Left lung (tissue), 10 donors: Measurements from ENCODE around the gene ADAM10. TPM values are rescaled to one million over a fixed set of nuclear protein-coding genes. Genes with fewer than 3 reads are reported as not detected.

Source experiments
- ATAC-seq: fragments of 200-7000 bp; cut with Tn5 transposase; one replicate; pipeline ENCODE4 v1.9.1; 2020; ENCODE audit warnings: moderate library complexity
- DNase-seq, 4 donors: peaks; one replicate each; pipeline ENCODE4 v3.0.0-alpha.2; 2013 to 2020
- H3K27ac ChIP-seq, 2 donors: fragments of 200-600 bp; sonication (generic) in 1 of 2; one replicate each; pipeline versions ENCODE4 v1.5.0 to v1.8.0; 2020 to 2021
- H3K27me3 ChIP-seq, 2 donors: fragments of 200-600 bp; sonication (generic) in 1 of 2; one replicate each; pipeline versions ENCODE4 v1.5.0 to v1.8.0; 2020 to 2021
- H3K36me3 ChIP-seq, 2 donors: fragments of 200-600 bp; sonication (generic) in 1 of 2; one replicate each; pipeline versions ENCODE4 v1.5.0 to v1.8.0; 2020 to 2021
- H3K4me1 ChIP-seq, 2 donors: fragments of 200-600 bp; one replicate each; pipeline ENCODE4 v1.8.0; 2021
- H3K4me3 ChIP-seq, 2 donors: fragments of 200-600 bp; sonication (generic) in 1 of 2; one replicate each; pipeline versions ENCODE4 v1.5.0 to v1.8.0; 2020 to 2021; ENCODE audit warnings: mild to moderate bottlenecking in 1 of 2
- H3K9me3 ChIP-seq, 2 donors: fragments of 200-600 bp; sonication (generic) in 1 of 2; one replicate each; pipeline versions ENCODE4 v1.5.0 to v1.8.0; 2020 to 2021
- intact Hi-C, 2 donors: fragments of 100-400 bp; cut with DNase I; formaldehyde crosslinking; loops; one replicate each; pipeline versions ENCODE4 v1.11.2 to v1.14.2; 2022
- polyA plus RNA-seq, 6 donors: library from polyadenylated mRNA; unstranded; fragments of 120-200 nt; gene quantifications; one replicate each; pipeline ENCODE4 v1.2.1, GENCODE V29; 2013; ENCODE audit not compliant: insufficient read length in 6 of 6
- total RNA-seq, 2 donors: library from RNA; stranded (reverse); fragmentation: NEBNext Ultra II Directional; extraction: Animal tissue kit (Norgen Biotek cat#: 25700); gene quantifications; one replicate each; pipeline ENCODE4 v1.2.1, GENCODE V29; 2021
- TF ChIP-seq, protein P1 (sequence below), 2 donors: fragments of 200-600 bp; sonication (generic) in 1 of 2; IDR thresholded peaks; one replicate each; pipeline versions ENCODE4 v1.5.0 to v1.8.0; 2021; ENCODE audit warnings: antibody characterized with exemption in 2 of 2
- donor health status: DM: no; HTN: yes; CAD: no.
- donor health status: DM: no; HTN: no; CAD: no.

ADAM10 gene
- total and polyA plus RNA-seq, 8 donors, result 130 to 167 (median 156) TPM

DNA sequence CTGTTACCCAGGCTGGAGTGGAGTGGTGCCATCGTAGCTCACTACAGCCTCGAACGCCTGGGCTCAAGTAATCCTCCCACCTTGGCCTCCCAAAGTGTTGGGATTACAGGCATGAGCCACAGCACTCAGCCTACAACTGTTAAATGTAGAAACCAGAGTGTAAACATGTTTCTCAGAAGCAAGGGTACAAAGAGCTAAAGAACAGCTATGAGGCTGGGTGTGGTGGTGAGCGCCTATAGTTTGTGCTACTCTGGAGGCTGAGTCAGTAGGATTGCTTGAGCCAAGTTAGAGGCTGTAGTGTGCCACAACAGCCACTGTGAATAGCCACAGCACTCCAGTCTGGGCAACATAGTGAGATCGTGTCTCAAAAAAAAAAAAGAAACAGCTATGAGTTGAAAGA lies 16.8 kb upstream of the ADAM10 start:
- Histone ChIP-seq H3K4me3 (no peak overlapping the region), H3K27ac (no peak overlapping the region), H3K36me3 (no peaks in the 10 kb centered on the region), H3K4me1 (peaks cover 5 to 7% of the 10 kb centered on the region in 2 donors), H3K27me3 (no peaks in the 10 kb centered on the region), H3K9me3 (peaks cover 0 to 14% of the 10 kb centered on the region in 2 donors)
- DNase-seq (no peak), ATAC-seq (no peak)
- intact Hi-C loops, result loop anchor here in 1 of 2 donors (10.0 kb wide), 1 partner anchor 501 kb away; no protein-coding TSS in a partner anchor
- TF ChIP-seq, protein P1, sequence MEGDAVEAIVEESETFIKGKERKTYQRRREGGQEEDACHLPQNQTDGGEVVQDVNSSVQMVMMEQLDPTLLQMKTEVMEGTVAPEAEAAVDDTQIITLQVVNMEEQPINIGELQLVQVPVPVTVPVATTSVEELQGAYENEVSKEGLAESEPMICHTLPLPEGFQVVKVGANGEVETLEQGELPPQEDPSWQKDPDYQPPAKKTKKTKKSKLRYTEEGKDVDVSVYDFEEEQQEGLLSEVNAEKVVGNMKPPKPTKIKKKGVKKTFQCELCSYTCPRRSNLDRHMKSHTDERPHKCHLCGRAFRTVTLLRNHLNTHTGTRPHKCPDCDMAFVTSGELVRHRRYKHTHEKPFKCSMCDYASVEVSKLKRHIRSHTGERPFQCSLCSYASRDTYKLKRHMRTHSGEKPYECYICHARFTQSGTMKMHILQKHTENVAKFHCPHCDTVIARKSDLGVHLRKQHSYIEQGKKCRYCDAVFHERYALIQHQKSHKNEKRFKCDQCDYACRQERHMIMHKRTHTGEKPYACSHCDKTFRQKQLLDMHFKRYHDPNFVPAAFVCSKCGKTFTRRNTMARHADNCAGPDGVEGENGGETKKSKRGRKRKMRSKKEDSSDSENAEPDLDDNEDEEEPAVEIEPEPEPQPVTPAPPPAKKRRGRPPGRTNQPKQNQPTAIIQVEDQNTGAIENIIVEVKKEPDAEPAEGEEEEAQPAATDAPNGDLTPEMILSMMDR (IDR thresholded peaks at IDR 0.05), result no peak

DNA sequence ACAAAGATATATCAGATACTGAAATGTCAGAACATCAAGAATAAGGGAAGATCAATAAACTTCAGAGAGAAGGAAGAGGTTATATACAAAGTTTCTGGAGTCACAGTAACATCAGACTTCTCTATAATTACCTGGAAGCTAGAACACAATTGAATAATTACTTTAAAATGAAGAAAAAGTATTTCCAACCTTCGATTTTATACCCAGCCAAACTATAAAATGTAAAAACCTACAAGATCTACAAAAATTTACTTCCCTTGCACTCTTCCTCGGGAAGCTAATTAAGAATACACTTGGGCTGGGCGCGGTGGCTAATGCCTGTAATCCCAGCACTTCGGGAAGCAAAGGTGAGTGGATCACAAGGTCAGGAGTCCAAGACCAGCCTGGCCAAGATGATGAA lies 15.0 kb upstream of the ADAM10 start:
- intact Hi-C loops, result loop anchor here in 1 of 2 donors (10.0 kb wide), 1 partner anchor 500 kb away; no protein-coding TSS in a partner anchor
- ATAC-seq, result no peak

DNA sequence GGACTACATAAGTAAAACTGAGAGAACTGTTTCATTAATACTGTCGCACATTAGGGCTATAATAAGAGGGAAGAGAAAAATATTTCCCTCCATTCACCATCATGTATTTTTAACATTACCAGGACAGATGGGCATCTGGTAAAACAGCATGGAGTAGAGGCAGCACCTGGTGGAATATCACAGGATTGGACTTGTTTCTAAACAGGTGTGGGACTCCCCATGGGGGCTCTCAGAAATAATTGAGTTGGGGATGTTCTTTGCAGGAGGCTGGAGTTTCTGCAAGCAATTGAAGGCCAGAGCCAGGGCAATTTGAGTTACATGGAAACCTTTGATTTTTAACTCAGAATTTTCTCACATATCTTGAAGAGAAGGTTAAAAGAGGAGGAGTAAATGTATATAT lies 13.2 kb upstream of the ADAM10 start:
- Histone ChIP-seq H3K4me3 (no peak overlapping the region), H3K36me3 (no peaks in the 10 kb centered on the region), H3K4me1 (no peaks in the 10 kb centered on the region), H3K9me3 (peaks cover 0 to 14% of the 10 kb centered on the region in 2 donors), H3K27me3 (no peaks in the 10 kb centered on the region), H3K27ac (no peak overlapping the region)
- TF ChIP-seq, protein P1 (IDR thresholded peaks at IDR 0.05), result no peak
- intact Hi-C loops, result loop anchor here in 1 of 2 donors (10.0 kb wide), 1 partner anchor 498 kb away; no protein-coding TSS in a partner anchor
- ATAC-seq (no peak), DNase-seq (no peak)

More for the DNA sequence above, 15.0 kb upstream of the ADAM10 start:
- H3K4me1 ChIP-seq, result no peaks in the 10 kb centered on the region
- no peak overlapping the region for H3K27ac ChIP-seq
- no peak overlapping the region for H3K4me3 ChIP-seq
- H3K9me3 ChIP-seq, result peaks cover 0 to 14% of the 10 kb centered on the region in 2 donors
- H3K36me3 ChIP-seq, result no peaks in the 10 kb centered on the region
- TF ChIP-seq, protein P1 (IDR thresholded peaks at IDR 0.05), result no peak
- no peak for DNase-seq
- no peaks in the 10 kb centered on the region for H3K27me3 ChIP-seq

DNA sequence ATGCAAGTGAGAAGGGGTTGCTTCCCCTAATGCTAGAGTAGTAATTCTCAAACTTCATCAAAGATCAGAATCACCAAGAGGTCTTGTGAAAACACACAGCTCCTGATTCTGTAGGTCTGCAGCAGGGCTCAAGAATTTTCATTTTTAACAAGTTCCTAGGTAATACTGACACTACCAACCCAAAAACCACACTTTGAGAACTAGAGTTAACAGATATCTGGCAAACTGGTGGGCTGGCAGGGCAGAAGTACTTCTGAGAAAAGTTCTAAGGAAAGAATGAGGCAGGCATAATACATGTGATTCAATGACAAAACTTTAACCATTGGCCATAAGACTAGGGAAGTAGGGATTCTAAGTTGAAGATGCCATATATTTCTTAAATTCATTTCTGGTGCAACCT lies 12.8 kb upstream of the ADAM10 start:
- intact Hi-C loops, result loop anchor here in 1 of 2 donors (10.0 kb wide), 1 partner anchor 497 kb away; no protein-coding TSS in a partner anchor
- TF ChIP-seq, protein P1 (IDR thresholded peaks at IDR 0.05), result no peak

DNA sequence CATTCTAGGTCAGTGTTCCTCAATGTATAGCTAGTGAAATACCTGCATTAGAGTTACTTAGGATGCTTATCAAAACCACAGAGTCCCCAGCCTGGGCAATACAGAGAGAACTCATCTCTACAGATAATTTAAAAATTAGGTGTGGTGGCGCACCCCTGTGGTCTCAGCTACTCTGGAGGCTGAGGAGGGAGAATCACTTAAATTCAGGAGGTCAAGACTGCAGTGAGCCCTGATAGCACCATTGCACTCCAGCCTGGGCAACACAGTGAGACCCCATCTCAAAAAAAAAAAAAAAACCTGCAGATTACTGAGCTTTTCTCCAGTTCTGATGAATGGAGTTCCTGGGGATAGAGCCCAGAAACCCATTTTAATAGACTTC lies 11.5 kb upstream of the ADAM10 start:
- DNase-seq, result no peak
- no peak overlapping the region for H3K4me3 ChIP-seq
- no peaks in the 10 kb centered on the region for H3K36me3 ChIP-seq
- H3K4me1 ChIP-seq, result no peaks in the 10 kb centered on the region
- TF ChIP-seq, protein P1 (IDR thresholded peaks at IDR 0.05), result no peak
- H3K27ac ChIP-seq, result no peak overlapping the region
- no peaks in the 10 kb centered on the region for H3K27me3 ChIP-seq
- H3K9me3 ChIP-seq, result peaks cover 0 to 14% of the 10 kb centered on the region in 2 donors
- intact Hi-C loops, result loop anchor here in 1 of 2 donors (10.0 kb wide), 1 partner anchor 496 kb away; no protein-coding TSS in a partner anchor
- no peak for ATAC-seq

More for the DNA sequence above, 12.8 kb upstream of the ADAM10 start:
- DNase-seq, result no peak
- Histone ChIP-seq H3K4me1 (no peaks in the 10 kb centered on the region), H3K9me3 (peaks cover 0 to 14% of the 10 kb centered on the region in 2 donors), H3K27me3 (no peaks in the 10 kb centered on the region), H3K36me3 (no peaks in the 10 kb centered on the region), H3K27ac (no peak overlapping the region), H3K4me3 (no peak overlapping the region)
- ATAC-seq, result no peak
